ENCODE measurements around the gene ELK3. TPM values are rescaled to one million over a fixed set of nuclear protein-coding genes. Genes with fewer than 3 reads are reported as not detected.
"Not testable (repeated sequence)": the region's sequence is repeated elsewhere in the genome, so short reads cannot be mapped to it uniquely, and the experiment has no call there.

Gene ELK3
- total and polyA plus RNA-seq, 5 experiments from 2014 or later, result 7.5 to 46.1 (median 18.9) TPM

DNA sequence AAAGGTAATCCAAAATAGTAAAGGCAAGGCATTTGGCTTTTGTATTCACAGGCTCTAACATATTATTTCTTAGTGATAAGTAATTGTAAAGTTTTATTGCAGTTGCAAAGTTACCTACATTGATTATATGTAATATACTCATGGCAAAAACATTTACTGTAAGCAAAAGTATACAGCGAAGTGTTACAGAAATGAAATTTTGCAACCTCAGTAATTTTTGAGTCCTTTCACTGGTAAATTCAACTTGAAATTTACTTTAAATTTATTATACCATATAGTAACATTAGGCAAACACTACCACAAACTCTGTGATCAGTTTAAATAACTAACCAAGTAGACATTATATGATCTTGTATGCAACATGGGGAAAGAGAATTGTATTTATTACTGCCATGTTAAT, 117.0 kb downstream of the ELK3 start:
- POLR2A ChIA-PET, result interaction anchor here (3.1 kb wide), 1 partner anchor 88 kb away, joined by 9 read pairs; the partner anchor contains the start of gene CDK17
- H3K4me1 Mint-ChIP-seq, result peaks cover 13 to 31% (median 23%) of the 10 kb centered on the region in 4 donors

DNA sequence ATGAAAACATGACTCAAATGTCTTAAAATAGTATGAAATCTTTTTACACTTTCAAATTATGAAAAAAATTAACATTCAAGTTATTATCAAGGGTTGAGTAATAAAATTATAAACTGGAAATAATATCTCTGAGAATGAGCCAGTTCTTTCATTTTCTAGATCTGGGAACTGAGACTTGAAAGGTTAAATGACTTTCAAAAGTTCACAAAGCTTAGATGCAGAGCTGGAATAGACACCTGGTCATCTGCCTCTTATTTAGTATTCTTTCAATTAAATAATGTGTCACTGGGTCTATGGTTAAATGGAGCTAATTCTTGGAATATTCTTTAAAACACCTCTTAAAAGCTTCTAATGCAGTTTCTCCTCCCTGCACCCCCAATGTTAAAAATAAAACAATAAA, 119.4 kb downstream of the ELK3 start:
- Mint-ChIP-seq H3K4me1 (peaks cover 13 to 23% (median 18%) of the 10 kb centered on the region in 4 donors), H3K27ac (peak overlapping the region in 5 of 10 donors; percentile 4 to 40 (median 31)), H3K4me3 (no peak overlapping the region), H3K9me3 (peaks cover 0 to 2% (median 0%) of the 10 kb centered on the region in 9 donors), H3K36me3 (peaks cover 6 to 27% (median 6%) of the 10 kb centered on the region in 3 donors), H3K27me3 (no peaks in the 10 kb centered on the region)
- no peak for DNase-seq
- POLR2A ChIA-PET, result interaction anchor here (3.6 kb wide), 1 partner anchor 86 kb away, joined by 32 read pairs; the partner anchor contains the start of gene CDK17
- ATAC-seq, result no peak

More for the DNA sequence above, 117.0 kb downstream of the ELK3 start:
- H3K36me3 Mint-ChIP-seq, result peaks cover 4 to 25% (median 6%) of the 10 kb centered on the region in 3 donors
- no peak overlapping the region for H3K4me3 Mint-ChIP-seq
- no peak for DNase-seq
- ATAC-seq, result no peak
- H3K27ac Mint-ChIP-seq, result no peak overlapping the region
- H3K9me3 Mint-ChIP-seq, result no peaks in the 10 kb centered on the region
- H3K27me3 Mint-ChIP-seq, result no peaks in the 10 kb centered on the region

DNA sequence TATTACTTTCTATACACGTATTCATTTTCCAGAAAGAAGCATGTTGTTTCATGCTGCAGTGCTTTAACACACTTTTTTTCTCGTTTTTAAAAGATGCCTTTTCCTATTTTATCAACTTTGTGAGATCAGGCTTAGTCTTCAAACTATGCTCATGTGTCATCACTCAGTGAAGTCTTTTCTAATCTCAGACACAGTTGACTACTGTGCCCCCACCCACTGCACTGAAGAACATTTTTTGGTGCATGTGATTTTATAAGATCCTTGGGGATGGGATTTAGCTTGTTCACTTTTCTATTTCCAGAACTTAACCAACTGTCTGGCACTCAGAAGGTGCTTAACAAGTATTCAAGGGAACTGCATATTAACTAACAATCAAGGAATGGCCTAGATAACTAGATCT, 120.5 kb downstream of the ELK3 start:
- peak overlapping the region in 2 of 10 donors; percentile 18 to 56 for H3K4me3 Mint-ChIP-seq
- H3K36me3 Mint-ChIP-seq, result peaks cover 0 to 21% (median 6%) of the 10 kb centered on the region in 3 donors
- DNase-seq (no peak), ATAC-seq (no peak)
- H3K27me3 Mint-ChIP-seq, result no peaks in the 10 kb centered on the region
- peak overlapping the region; percentile 2 to 77 (median 40) for H3K27ac Mint-ChIP-seq
- peaks cover 7 to 21% (median 13%) of the 10 kb centered on the region in 4 donors for H3K4me1 Mint-ChIP-seq
- peaks cover 0 to 2% (median 0%) of the 10 kb centered on the region in 9 donors for H3K9me3 Mint-ChIP-seq
- POLR2A ChIA-PET, result interaction anchor here (3.6 kb wide), 1 partner anchor 85 kb away, joined by 32 read pairs; the partner anchor contains the start of gene CDK17

DNA sequence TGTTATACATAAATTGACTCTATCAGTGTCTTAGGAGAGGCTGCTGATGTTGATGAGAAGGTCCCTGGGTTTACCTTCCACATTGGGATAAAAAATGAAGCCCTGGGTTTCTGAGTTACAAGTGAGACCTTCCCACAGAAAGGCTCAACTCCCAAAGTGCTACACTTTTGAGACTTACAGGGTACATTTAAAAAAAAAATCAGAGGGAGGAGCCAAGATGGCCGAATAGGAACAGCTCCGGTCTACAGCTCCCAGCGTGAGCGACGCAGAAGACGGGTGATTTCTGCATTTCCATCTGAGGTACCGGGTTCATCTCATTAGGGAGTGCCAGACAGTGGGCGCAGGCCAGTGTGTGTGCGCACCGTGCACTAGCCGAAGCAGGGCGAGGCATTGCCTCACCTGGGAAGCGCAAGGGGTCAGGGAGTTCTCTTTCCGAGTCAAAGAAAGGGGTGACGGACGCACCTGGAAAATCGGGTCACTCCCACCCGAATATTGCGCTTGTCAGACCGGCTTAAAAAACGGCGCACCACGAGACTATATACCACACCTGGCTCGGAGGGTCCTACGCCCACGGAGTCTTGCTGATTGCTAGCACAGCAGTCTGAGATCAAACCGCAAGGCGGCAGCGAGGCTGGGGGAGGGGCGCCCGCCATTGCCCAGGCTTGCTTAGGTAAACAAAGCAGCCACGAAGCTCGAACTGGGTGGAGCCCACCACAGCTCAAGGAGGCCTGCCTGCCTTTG, 121.7 kb downstream of the ELK3 start:
- POLR2A ChIA-PET, result interaction anchor here (3.6 kb wide), 1 partner anchor 84 kb away, joined by 32 read pairs; the partner anchor contains the start of gene CDK17
- H3K36me3 Mint-ChIP-seq, result peaks cover 0 to 14% (median 1%) of the 10 kb centered on the region in 3 donors

DNA sequence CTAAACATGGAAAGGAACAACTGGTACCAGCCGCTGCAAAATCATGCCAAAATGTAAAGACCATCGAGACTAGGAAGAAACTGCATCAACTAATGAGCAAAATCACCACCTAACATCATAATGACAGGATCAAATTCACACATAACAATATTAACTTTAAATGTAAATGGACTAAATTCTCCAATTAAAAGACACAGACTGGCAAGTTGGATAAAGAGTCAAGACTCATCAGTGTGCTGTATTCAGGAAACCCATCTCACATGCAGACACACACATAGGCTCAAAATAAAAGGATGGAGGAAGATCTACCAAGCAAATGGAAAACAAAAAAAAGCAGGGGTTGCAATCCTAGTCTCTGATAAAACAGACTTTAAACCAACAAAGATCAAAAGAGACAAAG, 123.6 kb downstream of the ELK3 start:
- peaks cover 7 to 19% (median 10%) of the 10 kb centered on the region in 3 donors for H3K36me3 Mint-ChIP-seq
- H3K4me3 Mint-ChIP-seq, H3K9me3 Mint-ChIP-seq, POLR2A ChIA-PET, DNase-seq, H3K27me3 Mint-ChIP-seq, ATAC-seq: not testable (repeated sequence)
- H3K27ac Mint-ChIP-seq, result peak overlapping the region in 1 of 10 donors; percentile 65
- H3K4me1 Mint-ChIP-seq, result peaks cover 6 to 21% (median 12%) of the 10 kb centered on the region in 4 donors

More for the DNA sequence above, 121.7 kb downstream of the ELK3 start:
- H3K4me3 Mint-ChIP-seq, result peak overlapping the region; percentile 84 to 95 (median 90)
- not testable (repeated sequence) for H3K27me3 Mint-ChIP-seq, H3K9me3 Mint-ChIP-seq
- ATAC-seq (peak; percentile 70 to 85), DNase-seq (peak in 8 of 10 donors; percentile 39 to 69 (median 53))
- peaks cover 6 to 21% (median 11%) of the 10 kb centered on the region in 4 donors for H3K4me1 Mint-ChIP-seq
- H3K27ac Mint-ChIP-seq, result peak overlapping the region; percentile 79 to 98 (median 94)

Other genes starting within 250 kb of the ELK3 start
- gene HAL, start 198.0 kb upstream of the ELK3 start, total RNA-seq, result 1 to 10 TPM; 1.3 to 3.0 TPM
- gene HAL, start 198.0 kb upstream of the ELK3 start, polyA plus RNA-seq, result not detected
- gene LTA4H, start 158.8 kb upstream of the ELK3 start, total RNA-seq, result 10 to 100 TPM; 62.0 to 66.8 TPM
- 10 to 100 TPM; 68.6 to 80.9 (median 75.0) TPM for gene LTA4H, start 158.8 kb upstream of the ELK3 start, polyA plus RNA-seq
- gene CDK17, start 206.1 kb downstream of the ELK3 start, total RNA-seq, result 10 to 100 TPM; 73.2 to 75.6 TPM
- 10 to 100 TPM; 22.1 to 32.2 (median 26.6) TPM for gene CDK17, start 206.1 kb downstream of the ELK3 start, polyA plus RNA-seq

Measured in naive thymus-derived CD8-positive, alpha-beta T cell (primary cell).